ENCODE results near the gene GNB1.

DNA sequence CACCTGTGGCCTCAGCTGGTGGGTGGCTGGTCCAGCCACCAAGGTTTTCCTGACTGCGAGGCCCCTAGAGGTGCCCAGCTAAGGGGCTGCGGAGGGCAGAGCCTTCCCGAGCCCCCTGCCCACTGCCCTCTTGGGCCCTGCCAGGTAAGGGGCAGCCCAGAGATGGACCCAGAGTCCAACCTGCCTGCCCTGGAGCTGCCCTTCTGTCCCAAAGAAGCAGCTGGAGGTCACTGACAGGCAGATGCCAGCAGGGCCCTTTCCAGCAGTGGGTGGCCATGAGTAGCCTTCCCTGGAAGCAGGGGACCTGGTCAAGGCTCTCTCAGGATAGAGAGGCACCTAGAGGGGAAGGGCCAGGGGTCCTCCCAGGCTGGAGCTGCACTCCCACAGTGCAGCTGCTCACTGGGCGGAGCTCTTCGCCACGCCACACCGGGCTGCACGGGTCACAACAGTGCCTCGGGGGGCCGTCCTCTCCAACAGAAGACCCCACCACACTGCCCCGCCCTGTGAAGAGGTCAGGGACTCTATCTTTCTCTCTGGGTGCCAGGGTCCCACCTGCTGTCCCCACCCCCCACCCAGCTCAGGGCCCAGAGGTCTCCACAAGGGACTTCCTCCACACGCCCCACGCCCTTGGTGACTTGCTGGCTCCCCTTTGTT lies 10.9 kb upstream of the GNB1 start:
- TF ChIP-seq POLR2AphosphoS5 (IDR thresholded peaks at IDR 0.05) = no peak
- no peak for TF ChIP-seq CTCF (IDR thresholded peaks at IDR 0.05)
- TF ChIP-seq POLR2A (IDR thresholded peaks at IDR 0.05) = no peak
